D341Med (cell line): Measurements from ENCODE around the gene COL3A1.

Experiments
- DNase-seq: peaks from one replicate; pipeline ENCODE4 v3.0.0; 2012; ENCODE audit warnings: low spot score

The COL3A1 gene

DNA sequence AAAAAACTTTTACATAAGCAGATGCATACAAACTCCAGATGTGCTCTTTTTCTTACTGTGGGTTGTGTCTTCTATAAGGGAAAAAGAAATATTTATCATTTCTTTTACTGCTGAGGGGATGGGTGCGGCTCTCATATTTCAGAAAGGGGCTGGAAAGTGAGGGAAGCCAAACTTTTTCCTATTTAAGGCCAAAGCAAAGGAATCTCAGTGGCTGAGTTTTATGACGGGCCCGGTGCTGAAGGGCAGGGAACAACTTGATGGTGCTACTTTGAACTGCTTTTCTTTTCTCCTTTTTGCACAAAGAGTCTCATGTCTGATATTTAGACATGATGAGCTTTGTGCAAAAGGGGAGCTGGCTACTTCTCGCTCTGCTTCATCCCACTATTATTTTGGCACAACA is at the start of gene COL3A1:
TSS of gene COL3A1 (plus strand) at position 210 of the 400 bp plus-strand sequence. CDS start at position 327, 117 bp downstream.
- DNase-seq: no peak

- DNase-seq: no peak
These were observed 45.5 kb upstream of the COL3A1 start for GRCh38 chr2:188928643-188929042.

GRCh38 chr2:188931361-188931760 is 42.8 kb upstream of the COL3A1 start:
- no peak for DNase-seq

GRCh38 chr2:188937228-188938220 is 36.6 kb upstream of the COL3A1 start:
- no peak for DNase-seq

DNA sequence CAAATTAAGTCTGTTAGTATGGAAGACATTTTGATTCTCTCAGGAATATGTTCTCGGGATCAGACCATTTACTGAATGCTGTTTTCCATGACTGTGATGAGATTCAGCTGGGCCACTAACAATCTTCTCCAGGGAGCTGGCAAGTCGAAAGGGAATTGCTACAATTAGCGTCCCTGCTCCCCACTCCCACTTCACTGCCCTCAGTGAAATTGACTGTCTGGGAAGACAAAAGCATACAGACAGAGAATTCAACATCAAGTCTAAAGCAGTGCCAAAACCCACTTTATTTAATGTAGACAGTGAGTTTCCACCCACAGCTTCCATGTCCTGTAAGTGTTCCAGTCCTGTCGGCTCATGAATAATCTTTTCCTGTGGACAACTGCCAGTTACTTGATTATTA is 34.0 kb upstream of the COL3A1 start:
- no peak for DNase-seq

GRCh38 chr2:188944442-188944841 is 29.7 kb upstream of the COL3A1 start:
- DNase-seq: no peak

GRCh38 chr2:188949046-188949818 is 24.9 kb upstream of the COL3A1 start:
- no peak for DNase-seq

GRCh38 chr2:188952901-188953300 is 21.3 kb upstream of the COL3A1 start:
- no peak for DNase-seq

DNA sequence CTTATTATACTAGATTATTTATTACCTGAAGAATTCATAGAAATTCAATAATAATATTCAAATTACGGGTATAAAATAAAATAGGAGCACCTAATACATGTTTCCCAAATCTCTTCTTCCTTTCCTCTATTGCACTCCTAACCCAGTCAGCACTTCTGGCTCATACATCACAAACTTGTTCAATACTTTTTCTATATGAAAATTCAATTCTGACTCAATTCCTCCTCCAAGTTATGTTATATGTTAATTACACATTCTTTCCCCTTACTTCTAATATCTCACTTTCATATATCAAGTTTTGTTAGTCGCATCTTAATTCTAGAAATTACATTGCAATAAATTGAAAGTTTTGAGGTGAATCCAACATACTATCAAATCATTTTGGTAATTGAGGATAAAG is 17.9 kb upstream of the COL3A1 start:
- DNase-seq: no peak

DNA sequence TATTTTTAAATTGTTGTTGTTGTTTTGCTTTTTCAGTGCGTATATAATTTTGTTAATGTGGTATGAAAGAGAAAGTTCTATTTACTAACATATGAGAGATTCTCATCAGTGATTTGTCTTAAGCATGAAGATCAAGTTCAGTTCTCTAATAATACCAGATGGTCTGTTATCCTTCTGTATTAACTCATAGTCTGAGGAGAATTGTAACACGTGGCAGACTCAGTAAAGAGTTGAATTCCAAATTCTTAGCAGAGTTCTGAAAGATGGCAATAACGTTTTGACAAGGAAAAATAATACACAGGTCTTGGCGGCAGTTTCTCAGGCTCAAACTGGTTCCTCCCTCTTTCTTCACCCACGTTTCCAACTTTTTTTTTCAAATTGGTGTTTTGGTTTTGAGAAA is 17.2 kb upstream of the COL3A1 start:
- DNase-seq: no peak

DNA sequence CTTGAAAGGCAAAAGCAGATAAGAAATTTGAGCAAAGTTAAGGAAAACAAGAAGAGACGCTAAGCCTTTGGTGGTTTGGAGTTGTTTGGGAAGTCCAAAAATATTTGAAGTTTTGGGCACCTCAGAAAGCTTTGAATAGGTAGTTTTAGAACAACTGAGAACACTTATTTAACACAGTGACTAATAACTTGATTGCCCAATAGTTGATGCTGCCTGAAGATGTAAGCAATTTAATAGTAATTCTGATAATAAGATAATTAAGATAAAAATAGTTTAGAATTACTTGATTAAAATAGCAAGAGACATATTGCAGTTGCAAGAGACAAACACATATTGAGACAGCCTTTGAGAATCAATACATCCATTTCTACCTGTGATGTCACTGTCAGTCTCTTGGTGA is 16.5 kb upstream of the COL3A1 start:
- DNase-seq: no peak

DNA sequence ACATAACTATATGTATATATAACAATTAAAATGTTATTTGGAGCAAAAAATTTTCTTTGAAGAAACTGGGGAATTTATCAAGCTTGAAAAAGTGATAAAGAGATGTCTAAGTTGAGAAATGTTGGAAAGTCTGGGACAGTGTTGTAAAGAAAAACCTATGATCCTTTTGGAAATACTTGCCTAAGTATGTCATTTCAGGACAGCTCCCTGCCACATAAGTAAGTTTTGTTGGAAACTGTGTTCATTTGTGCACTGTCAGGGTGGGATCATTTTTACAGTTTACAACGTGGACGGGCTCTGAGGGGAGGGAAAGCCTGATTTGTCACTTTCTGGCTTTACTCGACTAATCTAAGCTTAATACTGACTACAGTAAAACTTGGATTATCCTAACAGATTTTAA is 10.4 kb upstream of the COL3A1 start:
- no peak for DNase-seq

DNA sequence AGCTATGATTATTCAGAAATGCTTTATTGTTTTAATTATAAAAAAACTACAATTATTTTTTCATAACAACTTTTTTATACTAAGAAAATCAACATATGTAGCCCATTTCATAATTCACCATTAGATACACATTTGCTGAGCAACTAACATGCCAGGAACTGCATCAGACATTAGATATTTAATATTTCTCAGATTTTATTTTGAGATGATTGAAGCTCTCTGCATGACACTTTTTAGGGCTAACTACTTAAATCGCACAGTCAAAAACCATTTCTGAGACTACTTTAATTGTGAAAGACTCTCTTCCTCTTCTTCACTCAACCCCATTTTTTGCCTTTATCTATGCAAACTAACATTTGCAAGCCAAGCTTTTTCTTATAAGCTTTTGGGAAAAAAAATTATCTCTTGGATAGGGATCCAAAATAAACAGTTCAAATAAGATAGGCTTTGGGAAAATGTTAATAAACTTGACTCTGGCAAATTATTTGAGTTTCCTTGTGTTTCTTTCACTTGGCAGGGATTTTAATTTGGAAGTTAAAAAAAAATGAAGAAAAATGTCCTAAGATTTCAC is 9.1 kb upstream of the COL3A1 start:
- no peak for DNase-seq

DNA sequence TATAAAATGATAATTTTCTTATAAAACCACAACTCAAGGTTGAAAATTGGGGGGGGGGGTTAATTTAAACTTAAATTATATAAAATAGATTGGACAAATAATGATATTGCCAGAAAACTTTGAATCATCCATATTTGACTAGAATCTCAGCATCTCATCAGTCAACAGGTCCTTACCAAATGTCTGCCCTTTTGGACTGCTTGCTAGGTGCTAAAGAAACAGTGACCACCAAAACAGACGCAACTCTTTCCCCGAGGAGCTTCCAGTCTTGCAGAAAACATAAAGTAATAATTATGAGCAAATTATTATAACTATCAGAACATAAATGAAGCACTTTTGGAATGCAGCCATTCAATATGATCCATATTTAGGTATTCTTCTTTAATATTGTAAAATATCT is 8.6 kb upstream of the COL3A1 start:
- DNase-seq: no peak

GRCh38 chr2:188966079-188966571 is 8.0 kb upstream of the COL3A1 start:
- DNase-seq: no peak

DNA sequence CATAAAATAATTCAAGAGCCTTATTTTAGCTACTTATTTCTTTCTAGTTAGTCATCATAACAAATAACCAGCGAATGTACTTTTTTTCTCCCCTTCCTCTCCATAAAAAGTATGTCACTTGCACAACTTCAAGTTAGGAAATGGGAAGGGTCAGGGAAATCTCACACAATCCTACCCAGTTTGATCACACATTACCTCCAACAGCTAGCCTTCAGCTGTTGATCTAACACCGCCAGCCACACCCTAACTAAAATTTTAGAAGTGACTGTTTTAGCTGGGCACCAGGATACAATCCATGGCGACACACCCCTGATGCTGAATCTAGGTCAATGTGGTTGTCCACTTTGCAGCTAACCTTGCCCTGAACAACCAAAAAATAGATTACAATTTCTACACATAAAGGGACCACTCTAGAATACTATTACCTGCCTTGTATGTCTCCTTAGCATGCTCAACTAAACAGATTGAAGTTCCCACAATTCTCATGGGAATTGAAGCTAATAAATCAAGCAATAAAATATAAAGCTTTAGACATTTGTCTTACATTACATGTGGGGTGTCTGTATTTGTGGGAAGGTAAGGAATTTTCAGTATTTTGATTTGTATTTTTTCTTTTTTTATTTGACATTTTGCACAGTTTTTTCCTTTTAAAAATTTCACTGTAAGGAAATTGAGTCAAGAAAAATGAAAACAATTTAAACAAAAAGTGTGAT is 7.3 kb upstream of the COL3A1 start:
- no peak for DNase-seq

DNA sequence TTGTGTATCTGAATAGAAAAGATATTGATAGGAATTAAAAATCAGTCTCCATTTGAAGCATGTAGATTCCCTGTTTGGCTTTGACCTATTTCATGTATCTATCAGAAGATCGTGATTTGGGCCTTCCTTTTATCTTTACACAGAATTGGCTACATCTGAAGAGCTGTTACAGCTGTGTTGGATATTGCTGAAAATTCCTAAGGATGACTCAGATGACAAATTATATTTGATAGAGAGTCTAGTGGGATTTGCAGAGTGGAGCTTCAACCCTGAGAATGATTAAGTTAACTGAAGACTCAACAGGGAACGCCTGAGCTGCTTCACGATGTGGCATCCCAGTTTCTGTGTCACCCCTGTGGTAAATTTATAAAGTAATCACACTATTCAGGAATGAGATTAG is 4.9 kb upstream of the COL3A1 start:
- DNase-seq: no peak

GRCh38 chr2:188969651-188970050 is 4.5 kb upstream of the COL3A1 start:
- DNase-seq: no peak

GRCh38 chr2:188970211-188970610 is 4.0 kb upstream of the COL3A1 start:
- no peak for DNase-seq

DNA sequence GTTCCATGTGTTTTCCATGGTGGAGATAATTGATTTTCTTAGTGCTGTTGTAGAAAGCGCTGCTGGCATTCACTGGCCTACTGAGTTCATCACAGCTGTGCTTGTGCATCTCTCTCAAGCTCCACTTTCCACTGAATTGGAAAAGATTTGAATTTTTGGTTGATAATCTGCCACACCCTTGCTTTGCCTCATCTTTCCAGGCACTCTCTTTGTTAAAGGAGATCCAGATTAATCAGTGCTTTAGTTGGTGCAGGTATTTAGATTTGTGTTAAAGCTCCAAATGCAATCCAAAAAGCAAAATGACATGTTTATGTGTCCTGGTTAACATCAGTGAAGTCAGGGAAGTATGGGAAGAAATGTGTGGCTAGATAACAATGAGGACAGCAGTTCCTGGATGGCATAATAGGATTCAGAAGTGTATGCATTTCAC is 2.7 kb upstream of the COL3A1 start:
- no peak for DNase-seq

GRCh38 chr2:188973641-188974040 is 532 bp upstream of the COL3A1 start:
- DNase-seq: no peak
